Esophagus muscularis mucosa (tissue), 3 donors: ENCODE measurements around the gene DOK4.

Experiments used
- CTCF ChIP-seq, 3 experiments: fragments of 200-600 bp in 2 of 3; fragments of 450-650 bp in 1 of 3; sonication (generic) in 2 of 3; IDR thresholded peaks; one replicate each; pipeline ENCODE4 v1.5.1; 2017 to 2019; ENCODE audit warnings: antibody characterized with exemption in 3 of 3, mild to moderate bottlenecking in 2 of 3, moderate library complexity in 1 of 3
- POLR2A ChIP-seq: fragments of 450-650 bp; IDR thresholded peaks from one replicate; pipeline ENCODE4 v1.6.1; 2017; ENCODE audit warnings: antibody characterized with exemption, moderate library complexity, mild to moderate bottlenecking, low read depth

DNA sequence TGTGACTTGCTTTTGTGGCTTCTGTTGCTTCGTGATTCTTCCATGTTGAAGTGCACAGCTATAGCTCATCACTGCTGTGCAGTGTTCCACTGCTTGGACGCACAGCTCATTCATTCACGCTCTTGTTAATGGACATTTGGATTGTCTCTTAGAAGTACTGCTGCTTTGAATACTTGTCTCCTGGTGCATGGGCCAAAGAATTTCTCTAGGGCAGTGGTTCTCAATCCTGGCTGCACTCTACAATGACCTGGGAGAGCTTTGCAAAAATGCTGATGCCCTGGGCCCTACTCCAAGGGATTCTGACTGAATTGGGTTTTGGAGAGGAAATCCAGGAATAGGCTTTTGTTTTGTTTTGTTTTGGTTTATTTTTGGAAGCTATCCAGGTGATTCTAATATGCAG lies 61.7 kb downstream of the DOK4 start:
- TF ChIP-seq CTCF (IDR thresholded peaks at IDR 0.05) (no peak), POLR2A (no peak)
